NCI-H2107 treated with DMSO at 0.1 percent for 48 hours (cell line): ENCODE results near the gene PRSS16.
"Not testable (repeated sequence)": the region's sequence is repeated elsewhere in the genome, so short reads cannot be mapped to it uniquely, and the experiment has no call there.

Experiments
- DNase-seq: peaks from one replicate; lab custom pipeline; 2025; ENCODE audit not compliant: unreplicated experiment; lab: John Stamatoyannopoulos, UW

Gene PRSS16

GRCh38 chr6:27242589-27243265, 4.8 kb upstream of the PRSS16 start:
- DNase-seq, result no peak

- no peak for DNase-seq
Observed at GRCh38 chr6:27248783-27249182, 1.3 kb downstream of the PRSS16 start.

GRCh38 chr6:27250277-27251111, 3.0 kb downstream of the PRSS16 start:
- DNase-seq, result no peak

GRCh38 chr6:27251112-27251605, 3.7 kb downstream of the PRSS16 start:
- peak; percentile 19 for DNase-seq

GRCh38 chr6:27251606-27252251, 4.2 kb downstream of the PRSS16 start:
- DNase-seq, result peak; percentile 20

GRCh38 chr6:27254566-27254965, 7.1 kb downstream of the PRSS16 start:
- DNase-seq, result no peak

GRCh38 chr6:27255866-27256265, 8.4 kb downstream of the PRSS16 start:
- no peak for DNase-seq

- no peak for DNase-seq
Observed at GRCh38 chr6:27260369-27260768, 12.9 kb downstream of the PRSS16 start.

- DNase-seq, result no peak
Observed at GRCh38 chr6:27260836-27261375, 13.4 kb downstream of the PRSS16 start.

GRCh38 chr6:27263886-27264285, 16.4 kb downstream of the PRSS16 start:
- no peak for DNase-seq

- not testable (repeated sequence) for DNase-seq
Observed at GRCh38 chr6:27267003-27267402, 19.5 kb downstream of the PRSS16 start.

- no peak for DNase-seq
Observed at GRCh38 chr6:27267857-27268434, 20.4 kb downstream of the PRSS16 start.

GRCh38 chr6:27268803-27269202, 21.3 kb downstream of the PRSS16 start:
- DNase-seq, result no peak

GRCh38 chr6:27273783-27274182, 26.3 kb downstream of the PRSS16 start:
- no peak for DNase-seq

- no peak for DNase-seq
Observed at GRCh38 chr6:27275025-27275956, 27.8 kb downstream of the PRSS16 start.

GRCh38 chr6:27279513-27280063, 32.1 kb downstream of the PRSS16 start:
- DNase-seq, result no peak

- no peak for DNase-seq
Observed at GRCh38 chr6:27280064-27280539, 32.6 kb downstream of the PRSS16 start.

- no peak for DNase-seq
Observed at GRCh38 chr6:27280540-27281000, 33.1 kb downstream of the PRSS16 start.

GRCh38 chr6:27281105-27281539, 33.6 kb downstream of the PRSS16 start:
- no peak for DNase-seq
